Type B pancreatic cell (in vitro differentiated cells): Measurements from ENCODE around the gene HCRTR1. TPM values are rescaled to one million over a fixed set of nuclear protein-coding genes. Genes with fewer than 3 reads are reported as not detected.
A peak's percentile ranks its signal among the peaks of the same experiment; 100 is the strongest.

ENCODE experiments used
- DNase-seq: peaks from one replicate; pipeline ENCODE4 v3.0.0; 2021; ENCODE audit warnings: mixed read lengths; ENCODE audit not compliant: unreplicated experiment; ENCODE audit errors: extremely low spot score
- H3K27ac Mint-ChIP-seq: 2 replicates; pipeline ENCODE4 v1.8.0; 2021; ENCODE audit warnings: mild to moderate bottlenecking, mixed read lengths
- H3K27me3 Mint-ChIP-seq: 2 replicates; pipeline ENCODE4 v1.8.0; 2021; ENCODE audit warnings: mixed read lengths
- H3K36me3 Mint-ChIP-seq: 2 replicates; pipeline ENCODE4 v1.8.0; 2021; ENCODE audit warnings: mixed read lengths
- H3K4me1 Mint-ChIP-seq: one replicate; pipeline ENCODE4 v1.8.0; 2021; ENCODE audit warnings: mixed read lengths; ENCODE audit not compliant: unreplicated experiment
- H3K4me3 Mint-ChIP-seq: 2 replicates; pipeline ENCODE4 v1.8.0; 2021; ENCODE audit warnings: mild to moderate bottlenecking, mixed read lengths
- H3K9me3 Mint-ChIP-seq: 2 replicates; pipeline ENCODE4 v1.8.0; 2021; ENCODE audit warnings: mixed read lengths
- CTCF ChIP-seq: fragments of 200-600 bp; sonication (generic); conservative IDR thresholded peaks from 2 replicates; pipeline ENCODE4 v1.5.0; 2021; ENCODE audit warnings: antibody characterized with exemption, mild to moderate bottlenecking
- total RNA-seq: library from RNA; stranded (reverse); gene quantifications from 2 replicates; pipeline ENCODE4 v1.2.1, GENCODE V29; 2021; ENCODE audit warnings: low replicate concordance

HCRTR1 gene
- total RNA-seq, 1 donor from 2014 or later = not detected

GRCh38 chr1:31570906-31571305 is 46.6 kb upstream of the HCRTR1 start:
- TF ChIP-seq CTCF = no peak
- H3K27ac Mint-ChIP-seq = no peak overlapping the region
- H3K9me3 Mint-ChIP-seq = no peaks in the 10 kb centered on the region
- H3K4me3 Mint-ChIP-seq = no peak overlapping the region
- no peaks in the 10 kb centered on the region for H3K36me3 Mint-ChIP-seq
- DNase-seq = no peak
- H3K27me3 Mint-ChIP-seq = no peaks in the 10 kb centered on the region
- H3K4me1 Mint-ChIP-seq = peaks cover 17% of the 10 kb centered on the region

- Mint-ChIP-seq H3K27ac (no peak overlapping the region), H3K4me3 (no peak overlapping the region), H3K36me3 (no peaks in the 10 kb centered on the region), H3K9me3 (no peaks in the 10 kb centered on the region), H3K27me3 (peaks cover 3% of the 10 kb centered on the region), H3K4me1 (peaks cover 17% of the 10 kb centered on the region)
- DNase-seq = peak; percentile 54
- no peak for TF ChIP-seq CTCF
Measured at GRCh38 chr1:31571340-31572295, 45.9 kb upstream of the HCRTR1 start.

- TF ChIP-seq CTCF = no peak
- Mint-ChIP-seq H3K36me3 (no peaks in the 10 kb centered on the region), H3K9me3 (no peaks in the 10 kb centered on the region), H3K4me3 (no peak overlapping the region), H3K4me1 (peaks cover 17% of the 10 kb centered on the region), H3K27ac (no peak overlapping the region), H3K27me3 (peaks cover 3% of the 10 kb centered on the region)
- DNase-seq = peak; percentile 37
Measured at GRCh38 chr1:31572323-31573104, 45.0 kb upstream of the HCRTR1 start.

GRCh38 chr1:31573261-31573660 is 44.2 kb upstream of the HCRTR1 start:
- Mint-ChIP-seq H3K9me3 (no peaks in the 10 kb centered on the region), H3K4me1 (peaks cover 17% of the 10 kb centered on the region), H3K27me3 (peaks cover 3% of the 10 kb centered on the region), H3K27ac (no peak overlapping the region), H3K36me3 (no peaks in the 10 kb centered on the region), H3K4me3 (no peak overlapping the region)
- peak; percentile 44 for DNase-seq
- no peak for TF ChIP-seq CTCF

- peaks cover 3% of the 10 kb centered on the region for H3K27me3 Mint-ChIP-seq
- H3K4me3 Mint-ChIP-seq = peak overlapping the region; percentile 60
- DNase-seq = peak; percentile 34
- H3K27ac Mint-ChIP-seq = peak overlapping the region; percentile 56
- peaks cover 12% of the 10 kb centered on the region for H3K4me1 Mint-ChIP-seq
- no peaks in the 10 kb centered on the region for H3K36me3 Mint-ChIP-seq
- no peaks in the 10 kb centered on the region for H3K9me3 Mint-ChIP-seq
- no peak for TF ChIP-seq CTCF
Measured at GRCh38 chr1:31574749-31575368, 42.6 kb upstream of the HCRTR1 start.
